ENCODE measurements around the gene ZFHX2.
A peak's percentile ranks its signal among the peaks of the same experiment; 100 is the strongest.

The ZFHX2 gene

GRCh38 chr14:23559926-23560520, 8.5 kb upstream of the ZFHX2 start:
- DNase-seq (ENCODE audit: low spot score) = no peak

GRCh38 chr14:23559010-23559925, 7.7 kb upstream of the ZFHX2 start:
- DNase-seq (ENCODE audit: low spot score) = peak; percentile 72

- no peak for DNase-seq (ENCODE audit: low spot score)
Measured at GRCh38 chr14:23558346-23559009, 6.9 kb upstream of the ZFHX2 start.

- no peak for DNase-seq (ENCODE audit: low spot score)
Measured at GRCh38 chr14:23557946-23558345, 6.4 kb upstream of the ZFHX2 start.

GRCh38 chr14:23557521-23557920, 6.0 kb upstream of the ZFHX2 start:
- DNase-seq (ENCODE audit: low spot score) = no peak

- no peak for DNase-seq (ENCODE audit: low spot score)
Measured at GRCh38 chr14:23556700-23557440, 5.3 kb upstream of the ZFHX2 start.

- DNase-seq (ENCODE audit: low spot score) = peak; percentile 95
Measured at GRCh38 chr14:23555882-23556699, 4.5 kb upstream of the ZFHX2 start, which contains the start of gene THTPA. THTPA (plus strand) TSS chr14:23556271; CDS start chr14:23556758, 487 bp downstream.

GRCh38 chr14:23555533-23555881, 3.9 kb upstream of the ZFHX2 start:
- DNase-seq (ENCODE audit: low spot score) = no peak

- DNase-seq (ENCODE audit: low spot score) = peak; percentile 26
Measured at GRCh38 chr14:23550812-23551265, 726 bp downstream of the ZFHX2 start.

- peak; percentile 47 for DNase-seq (ENCODE audit: low spot score)
Measured at GRCh38 chr14:23550131-23550811, 1.3 kb downstream of the ZFHX2 start.

- peak; percentile 68 for DNase-seq (ENCODE audit: low spot score)
Measured at GRCh38 chr14:23548351-23549318, 2.9 kb downstream of the ZFHX2 start.

- no peak for DNase-seq (ENCODE audit: low spot score)
Measured at GRCh38 chr14:23547924-23548323, 3.6 kb downstream of the ZFHX2 start.

- DNase-seq (ENCODE audit: low spot score) = no peak
Measured at GRCh38 chr14:23546450-23547035, 5.0 kb downstream of the ZFHX2 start.

GRCh38 chr14:23545740-23546365, 5.7 kb downstream of the ZFHX2 start:
- no peak for DNase-seq (ENCODE audit: low spot score)

- DNase-seq (ENCODE audit: low spot score) = peak; percentile 65
Measured at GRCh38 chr14:23544511-23545447, 6.8 kb downstream of the ZFHX2 start.

GRCh38 chr14:23543403-23543802, 8.2 kb downstream of the ZFHX2 start:
- DNase-seq (ENCODE audit: low spot score) = no peak

- no peak for DNase-seq (ENCODE audit: low spot score)
Measured at GRCh38 chr14:23542261-23542660, 9.3 kb downstream of the ZFHX2 start.
